ENCODE measurements around the gene GNG5.
"Not testable (repeated sequence)": the region's sequence is repeated elsewhere in the genome, so short reads cannot be mapped to it uniquely, and the experiment has no call there.

Gene GNG5

GRCh38 chr1:84506002-84506728 is at the start of gene GNG5, which contains the start of gene SPATA1:
TSS of gene GNG5 (minus strand) at chr1:84506581. CDS start at chr1:84506091, 490 bp downstream.
TSS of gene SPATA1 (plus strand) at chr1:84506386. CDS start at chr1:84516360, 9,974 bp downstream.
- DNase-seq: peak; percentile 98

GRCh38 chr1:84550826-84551225 is 44.4 kb upstream of the GNG5 start:
- no peak for DNase-seq

GRCh38 chr1:84541679-84542078 is 35.3 kb upstream of the GNG5 start:
- DNase-seq: no peak

GRCh38 chr1:84540759-84541158 is 34.4 kb upstream of the GNG5 start:
- no peak for DNase-seq

GRCh38 chr1:84539972-84540371 is 33.6 kb upstream of the GNG5 start:
- no peak for DNase-seq

GRCh38 chr1:84538599-84538998 is 32.2 kb upstream of the GNG5 start:
- no peak for DNase-seq

- no peak for DNase-seq
Measured at GRCh38 chr1:84525779-84526178, 19.4 kb upstream of the GNG5 start.

GRCh38 chr1:84524590-84524989 is 18.2 kb upstream of the GNG5 start:
- no peak for DNase-seq

GRCh38 chr1:84510668-84511067 is 4.3 kb upstream of the GNG5 start:
- no peak for DNase-seq

GRCh38 chr1:84510165-84510564 is 3.8 kb upstream of the GNG5 start:
- DNase-seq: no peak

- DNase-seq: no peak
Measured at GRCh38 chr1:84509029-84509428, 2.6 kb upstream of the GNG5 start.

GRCh38 chr1:84508510-84508909 is 2.1 kb upstream of the GNG5 start:
- no peak for DNase-seq

- DNase-seq: not testable (repeated sequence)
Measured at GRCh38 chr1:84507887-84508286, 1.5 kb upstream of the GNG5 start.

GRCh38 chr1:84506729-84507453 is 510 bp upstream of the GNG5 start:
- DNase-seq: no peak

GRCh38 chr1:84505493-84506001 is 834 bp downstream of the GNG5 start:
- no peak for DNase-seq

GRCh38 chr1:84504580-84505492 is 1.5 kb downstream of the GNG5 start:
- DNase-seq: no peak

- DNase-seq: no peak
Measured at GRCh38 chr1:84502927-84503326, 3.5 kb downstream of the GNG5 start.

GRCh38 chr1:84497631-84498275 is 8.6 kb downstream of the GNG5 start:
- DNase-seq: no peak

GRCh38 chr1:84496498-84496897 is 9.9 kb downstream of the GNG5 start:
- no peak for DNase-seq

- no peak for DNase-seq
Measured at GRCh38 chr1:84493747-84494146, 12.6 kb downstream of the GNG5 start.

GRCh38 chr1:84492726-84493125 is 13.7 kb downstream of the GNG5 start:
- no peak for DNase-seq

GRCh38 chr1:84489766-84490165 is 16.6 kb downstream of the GNG5 start:
- no peak for DNase-seq

GRCh38 chr1:84488107-84488506 is 18.3 kb downstream of the GNG5 start:
- no peak for DNase-seq

All from stimulated activated CD4-positive, alpha-beta T cell treated with anti-CD3 and anti-CD28 coated beads, Interleukin-1b, Interleukin-23, amount 100 ng/mL, for 48 hours (primary cell).